Lower leg skin (tissue), 3 donors: ENCODE data around the gene OBP2A.

Experiments used
- CTCF ChIP-seq, 3 donors: fragments of 450-650 bp; IDR thresholded peaks; one replicate each; pipeline ENCODE4 v1.5.1; 2016; ENCODE audit warnings: antibody characterized with exemption in 3 of 3, mild to moderate bottlenecking in 3 of 3, moderate library complexity in 2 of 3
- POLR2A ChIP-seq, 2 donors: fragments of 450-650 bp; IDR thresholded peaks; one replicate each; pipeline ENCODE4 v1.6.1; 2016 to 2017; ENCODE audit warnings: antibody characterized with exemption in 2 of 2, mild to moderate bottlenecking in 1 of 2, moderate library complexity in 1 of 2

GRCh38 chr9:135554718-135555117, 8.8 kb downstream of the OBP2A start:
- TF ChIP-seq CTCF (IDR thresholded peaks at IDR 0.05) (no peak), POLR2A (IDR thresholded peaks at IDR 0.05) (no peak)
